Retina (tissue), 1 donor: ENCODE measurements around the gene PILRB.
"Not testable (repeated sequence)": the region's sequence is repeated elsewhere in the genome, so short reads cannot be mapped to it uniquely, and the experiment has no call there.

Experiments used
- DNase-seq: peaks from one replicate; pipeline ENCODE4 v3.0.0-alpha.2; 2016

The PILRB gene

DNA sequence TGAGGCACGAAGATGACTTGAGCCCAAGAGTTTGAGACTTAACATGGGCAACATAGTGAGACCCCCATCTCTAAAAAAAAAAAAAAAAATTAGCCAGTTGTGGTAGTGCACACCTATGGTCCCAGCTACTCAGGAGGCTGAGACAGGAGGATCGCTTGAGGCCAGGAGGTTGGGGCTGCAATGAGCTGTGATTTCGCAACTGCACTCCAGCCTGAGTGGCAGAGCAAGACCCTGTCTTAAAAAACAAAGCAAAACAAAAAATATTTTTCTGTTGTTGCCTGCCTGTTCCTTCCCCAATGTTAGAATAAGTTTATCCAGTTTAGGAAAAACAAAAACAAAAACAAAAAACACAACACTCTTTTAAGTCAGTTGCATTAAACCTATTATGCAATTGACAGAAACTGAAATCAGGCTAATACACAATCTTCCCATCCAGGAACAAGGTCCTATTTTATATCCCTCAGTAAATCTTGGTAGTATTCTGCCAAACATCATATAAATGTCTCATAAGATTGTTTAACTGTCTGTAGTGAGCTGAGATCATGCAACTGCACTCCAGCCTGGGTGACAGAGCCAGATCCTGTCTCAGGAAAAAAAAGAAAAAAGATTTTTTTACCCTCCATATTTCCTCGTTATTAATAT is 20.3 kb downstream of the PILRB start:
- DNase-seq: no peak

DNA sequence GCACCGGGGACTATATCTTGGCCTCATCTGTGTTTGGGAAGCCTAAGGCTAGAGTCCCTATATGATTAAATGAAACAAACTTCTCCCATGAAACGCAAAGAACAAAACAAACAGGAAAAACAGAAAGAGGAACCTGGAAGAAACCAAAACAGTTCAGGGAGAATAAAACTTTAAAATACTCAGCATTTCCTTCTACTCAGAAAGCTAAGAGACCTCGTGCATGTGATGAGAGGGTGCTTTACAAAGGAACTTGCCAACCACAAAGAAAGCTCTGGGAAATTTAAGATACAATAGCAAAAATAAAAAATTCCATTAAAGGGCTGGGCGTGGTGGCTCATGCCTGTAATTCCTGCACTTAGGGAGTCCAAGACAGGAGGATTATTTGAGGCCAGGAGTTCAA is 22.3 kb downstream of the PILRB start:
- DNase-seq: no peak

DNA sequence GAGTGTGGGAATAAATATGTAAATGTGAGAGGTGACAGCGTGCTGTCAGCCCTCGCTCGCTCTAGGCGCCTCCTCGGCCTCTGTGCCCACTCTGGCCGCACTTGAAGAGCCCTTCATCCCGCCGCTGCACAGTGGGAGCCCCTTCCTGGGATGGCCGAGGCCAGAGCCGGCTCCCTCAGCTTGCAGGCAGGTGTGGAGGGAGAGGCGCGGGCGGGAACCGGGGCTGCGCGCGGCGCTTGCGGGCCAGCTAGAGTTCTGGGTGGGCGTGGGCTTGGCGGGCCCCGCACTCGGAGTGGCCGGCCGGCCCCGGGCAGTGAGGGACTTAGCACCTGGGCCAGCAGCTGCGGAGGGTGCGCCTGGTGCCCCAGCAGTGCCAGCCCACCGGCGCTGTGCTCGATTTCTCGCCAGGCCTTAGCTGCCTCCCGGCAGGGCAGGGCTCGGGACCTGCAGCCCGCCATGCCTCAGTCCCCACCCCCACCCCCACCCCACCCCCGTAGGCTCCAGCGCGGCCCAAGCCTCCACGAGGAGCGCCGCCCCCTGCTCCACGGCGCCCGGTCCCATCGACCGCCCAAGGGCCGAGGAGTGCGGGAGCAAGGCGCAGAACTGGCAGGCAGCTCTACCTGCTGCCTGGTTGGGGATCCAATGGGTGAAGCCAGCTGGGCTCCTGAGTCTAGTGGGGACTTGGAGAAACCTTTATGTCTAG is 23.8 kb downstream of the PILRB start:
- DNase-seq: not testable (repeated sequence)

DNA sequence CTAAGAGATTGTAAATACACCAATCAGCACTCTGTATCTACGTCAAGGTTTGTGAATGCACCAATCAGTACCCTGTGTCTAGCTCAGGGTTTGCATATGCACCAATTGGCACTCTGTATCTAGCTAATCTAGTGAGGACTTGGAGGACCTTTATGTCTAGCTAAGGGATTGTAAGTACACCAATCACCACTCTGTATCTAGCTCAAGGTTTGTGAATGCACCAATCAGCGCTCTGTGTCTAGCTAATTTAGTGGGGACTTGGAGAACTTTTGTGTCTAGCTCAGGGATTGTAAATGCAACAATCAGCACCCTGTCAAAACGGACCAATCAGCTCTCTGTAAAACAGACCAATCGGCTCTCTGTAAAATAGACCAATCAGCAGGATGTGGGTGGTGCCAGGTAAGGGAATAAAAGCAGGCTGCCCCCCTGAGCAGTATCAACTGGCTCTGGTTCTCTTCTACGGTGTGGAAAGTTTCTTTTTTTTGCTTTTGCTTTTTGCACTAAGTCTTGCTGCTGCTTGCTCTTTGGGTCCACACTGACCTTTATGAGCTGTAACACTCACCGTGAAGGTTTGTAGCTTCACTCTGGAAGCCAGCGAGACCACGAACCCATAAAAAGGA is 24.4 kb downstream of the PILRB start:
- not testable (repeated sequence) for DNase-seq

DNA sequence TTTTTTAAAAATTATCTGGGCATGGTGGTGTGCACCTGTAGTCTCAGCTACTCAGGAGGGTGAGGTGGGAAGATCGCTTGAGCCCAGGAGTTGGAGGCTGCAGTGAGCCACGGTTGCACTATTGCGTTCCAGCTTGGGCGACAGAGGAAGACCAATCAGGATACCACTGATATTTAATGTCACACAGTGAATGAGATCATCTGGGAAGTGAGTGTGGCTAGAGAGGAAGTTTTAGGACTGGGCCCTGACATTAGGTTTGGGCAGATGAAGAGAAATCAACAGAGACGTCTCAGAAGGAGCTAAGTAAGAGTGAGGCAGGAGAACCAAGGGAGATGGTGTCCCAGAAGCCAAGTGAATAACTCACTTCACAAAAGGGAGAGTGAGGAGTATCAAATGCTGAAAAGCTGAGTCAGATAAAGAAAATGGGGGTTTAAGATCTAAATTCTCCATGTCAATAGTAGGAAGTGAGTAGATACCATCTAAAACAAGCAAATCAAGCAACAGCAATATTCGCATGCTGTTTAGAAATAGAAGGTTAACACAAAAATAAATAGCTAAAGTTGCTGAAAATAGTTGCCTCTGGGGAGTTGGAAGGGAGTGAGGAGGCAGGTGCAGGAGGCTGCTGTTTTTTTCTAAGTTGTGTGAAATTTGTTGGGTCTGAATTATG is 26.8 kb downstream of the PILRB start:
- DNase-seq: no peak

DNA sequence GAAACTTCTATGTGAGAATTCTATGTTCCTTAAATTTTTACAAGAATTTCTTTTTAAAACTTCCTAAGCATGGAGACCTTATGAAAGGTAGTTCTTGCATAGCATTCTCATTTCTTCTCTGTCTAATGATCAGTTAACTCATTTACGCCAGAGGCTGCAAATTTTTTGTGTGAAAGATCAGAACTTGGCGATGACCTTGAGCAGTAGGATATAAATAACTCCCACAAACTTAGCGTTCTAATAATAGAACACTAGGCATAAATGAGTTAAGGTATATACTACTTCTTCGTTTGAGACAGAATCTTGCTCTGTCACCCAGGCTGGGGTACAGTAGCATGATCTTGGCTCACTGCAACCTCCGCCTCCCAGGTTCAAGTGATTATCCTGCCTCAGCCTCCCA is 29.0 kb downstream of the PILRB start:
- DNase-seq: no peak

DNA sequence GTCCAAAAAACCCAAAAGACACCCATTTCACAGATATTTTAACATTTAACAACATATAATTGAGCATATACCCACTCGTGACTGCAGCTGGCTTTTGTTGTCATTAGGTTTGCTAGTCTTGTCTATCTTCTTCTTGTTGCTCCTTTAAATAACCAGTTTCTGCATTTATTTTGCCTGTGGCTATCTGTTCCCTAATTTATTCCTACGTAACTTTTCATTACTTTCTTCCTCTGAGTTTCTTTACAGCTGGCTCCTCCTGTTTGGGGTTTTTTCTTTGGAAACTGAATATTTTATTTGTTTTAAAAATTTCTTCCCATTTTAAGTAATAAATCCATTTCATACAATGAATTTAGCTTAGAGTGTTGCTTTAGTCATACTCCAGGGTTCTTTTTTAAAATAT is 29.8 kb downstream of the PILRB start:
- DNase-seq: no peak

DNA sequence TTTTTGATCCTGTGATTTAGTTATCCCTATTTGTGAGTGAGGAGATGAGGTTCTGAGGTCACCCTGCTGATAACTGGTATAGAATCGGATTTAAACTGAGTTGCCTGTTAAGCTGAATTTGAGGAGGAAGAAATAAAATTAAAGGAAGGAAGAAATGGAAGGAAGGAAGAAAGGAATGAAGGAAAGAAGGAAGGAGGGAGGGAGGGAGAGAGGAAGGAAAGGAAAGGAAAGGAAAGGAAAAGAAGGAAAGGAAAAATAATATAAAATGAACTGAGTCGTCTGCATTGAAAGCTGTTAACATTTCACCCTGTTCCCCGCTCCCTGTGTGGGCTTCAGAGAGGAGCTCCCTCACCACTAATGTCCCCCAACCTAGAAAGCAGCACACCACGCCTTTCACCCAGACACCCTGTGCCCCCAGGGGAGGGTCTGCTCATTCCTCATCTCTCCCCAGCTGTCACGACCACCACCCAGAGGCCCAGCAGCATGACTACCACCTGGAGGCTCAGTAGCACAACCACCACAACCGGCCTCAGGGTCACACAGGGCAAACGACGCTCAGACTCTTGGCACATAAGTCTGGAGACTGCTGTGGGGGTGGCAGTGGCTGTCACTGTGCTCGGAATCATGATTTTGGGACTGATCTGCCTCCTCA is 31.6 kb downstream of the PILRB start:
- no peak for DNase-seq

DNA sequence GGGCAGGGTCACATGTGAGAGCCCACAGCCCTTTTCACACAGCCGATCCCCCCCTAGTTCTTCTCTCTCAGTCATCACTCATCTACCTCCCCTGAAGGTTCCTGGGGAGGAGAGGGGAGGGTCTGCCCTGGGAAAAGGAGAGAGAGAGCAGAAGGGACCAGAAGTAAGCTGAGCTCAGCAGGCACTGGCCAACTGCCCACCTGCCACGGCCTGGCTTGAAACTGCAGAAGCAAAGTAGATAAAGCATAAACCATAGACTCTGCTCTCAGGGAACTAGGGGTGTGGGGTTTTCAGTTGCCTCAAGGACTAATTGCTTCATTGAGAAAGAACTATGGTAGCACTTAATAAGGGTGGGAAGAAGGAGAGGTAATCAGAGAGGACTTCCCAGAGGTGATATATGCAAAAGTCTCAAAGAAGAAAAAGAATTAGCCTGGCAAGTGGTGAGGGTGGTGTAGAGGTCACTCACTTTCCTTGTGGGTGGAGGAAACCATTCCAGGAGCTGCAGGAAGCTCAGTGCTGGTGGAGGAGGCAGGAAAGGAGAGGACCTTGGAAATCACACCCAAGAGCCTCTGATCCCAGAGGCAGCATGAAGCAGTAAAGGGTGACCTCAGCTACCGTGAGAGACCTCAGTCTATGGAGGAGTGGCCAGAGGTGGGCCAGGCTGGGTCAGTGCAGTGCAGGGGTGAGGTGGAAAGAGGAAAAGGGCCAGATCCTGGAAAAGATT is 32.5 kb downstream of the PILRB start:
- no peak for DNase-seq

DNA sequence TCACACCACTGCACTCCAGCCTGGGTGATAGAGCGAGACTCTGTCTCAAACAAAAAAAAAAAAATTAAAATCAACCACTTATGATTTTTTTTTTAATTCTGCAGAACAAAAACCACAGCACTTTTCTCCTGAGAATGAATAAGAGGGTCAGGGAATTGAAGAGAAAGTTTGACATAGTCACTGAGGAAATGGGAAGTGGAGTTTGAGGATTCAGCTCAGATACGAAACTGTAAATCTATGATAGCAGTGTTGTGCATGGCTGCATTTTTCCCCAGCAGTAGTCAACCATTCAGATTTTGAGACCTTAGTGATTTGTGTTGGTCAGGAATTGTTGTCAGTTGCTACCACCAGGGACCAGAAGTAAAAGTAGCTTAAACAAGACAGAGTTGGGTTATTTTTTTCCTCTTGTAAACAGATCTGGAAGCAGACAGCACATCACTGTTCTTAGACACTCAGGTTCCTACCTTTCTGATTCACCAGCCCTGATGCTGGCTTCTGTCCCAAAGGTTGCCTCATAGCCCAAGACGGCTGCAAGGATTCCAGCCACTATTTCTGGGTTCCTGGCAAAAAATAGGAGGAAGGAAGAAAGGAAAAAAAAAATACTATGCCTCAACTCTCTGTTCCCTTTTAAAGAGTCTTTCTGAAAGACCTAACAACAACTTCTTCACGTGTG is 35.5 kb downstream of the PILRB start:
- no peak for DNase-seq

DNA sequence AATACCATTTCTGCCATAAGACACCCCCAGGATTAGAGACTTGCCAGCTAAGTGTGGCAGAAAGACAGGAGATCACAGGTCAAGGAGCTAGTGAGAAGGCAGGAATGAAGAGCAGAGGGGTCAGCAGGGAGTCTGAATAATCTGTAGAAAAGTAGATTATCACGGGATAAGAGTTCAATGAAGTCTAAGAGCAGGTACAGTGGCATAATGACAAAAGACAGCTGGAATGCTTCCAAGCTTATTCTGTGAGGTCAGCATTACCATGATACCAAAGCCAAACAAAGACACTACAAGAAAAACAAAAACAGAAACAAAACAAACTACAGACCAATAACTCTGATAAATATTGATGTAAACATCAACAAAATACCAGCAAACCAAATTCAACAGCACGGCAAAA is 36.2 kb downstream of the PILRB start:
- DNase-seq: no peak

DNA sequence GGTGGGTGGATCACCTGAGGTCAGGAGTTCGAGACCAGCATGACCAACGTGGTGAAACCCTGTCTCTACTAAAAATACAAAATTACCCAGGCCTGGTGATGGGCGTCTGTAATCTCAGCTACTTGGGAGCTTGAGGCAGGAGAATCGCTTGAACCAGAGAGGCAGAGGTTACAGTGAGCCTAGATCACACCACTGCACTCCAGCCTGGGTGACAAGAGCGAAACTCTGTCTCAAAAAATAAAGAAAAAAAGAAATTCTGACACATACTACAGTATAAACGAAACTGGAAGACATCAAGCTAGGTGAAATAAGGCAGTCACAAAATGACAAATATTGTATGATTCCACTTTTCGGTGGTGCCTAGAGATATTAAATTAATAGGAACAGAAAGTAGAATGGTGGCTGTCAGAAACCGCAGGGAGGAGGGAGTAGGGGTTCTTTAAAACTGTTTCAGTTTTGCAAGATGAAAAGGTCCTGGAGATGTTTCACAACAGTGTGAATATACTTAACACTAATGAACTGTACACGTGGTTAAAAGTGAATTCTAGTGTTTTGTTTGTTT is 38.6 kb downstream of the PILRB start:
- no peak for DNase-seq

DNA sequence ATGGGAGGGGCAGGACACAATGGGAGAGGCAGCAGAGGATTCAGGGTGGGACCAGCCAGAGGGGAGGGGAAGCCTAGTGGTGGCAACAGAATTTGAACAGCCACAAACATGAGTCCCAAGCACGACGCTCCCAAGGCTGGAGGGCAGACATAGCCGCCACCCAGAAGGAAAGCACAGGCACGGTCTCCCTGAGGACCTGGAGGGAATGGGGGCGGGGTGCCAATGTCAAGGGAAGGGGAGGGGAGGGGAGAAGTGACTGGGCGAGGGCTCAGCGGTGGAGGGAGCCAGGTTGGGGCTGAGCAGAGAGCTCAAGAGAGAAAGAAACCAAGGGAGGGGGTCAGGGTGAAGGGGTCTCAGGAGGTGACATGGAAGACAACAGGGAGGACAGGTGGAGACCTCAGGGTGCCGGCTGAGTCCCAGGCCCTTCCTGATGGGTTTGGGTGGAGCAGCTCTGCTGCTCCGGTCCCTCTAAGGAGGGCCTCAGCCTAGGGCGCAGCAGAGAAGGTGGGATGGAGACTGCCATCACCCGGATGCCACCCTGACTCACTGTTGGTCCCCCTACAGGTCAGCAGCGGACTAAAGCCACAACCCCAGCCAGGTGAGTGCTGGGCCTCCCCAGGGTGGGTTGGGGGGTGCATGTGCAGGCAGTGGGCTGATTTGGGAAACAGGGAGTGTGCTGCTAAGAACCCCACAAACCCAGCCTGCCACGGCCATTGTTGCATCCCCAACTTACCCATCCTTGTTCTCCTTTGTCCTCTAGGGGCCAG is 39.6 kb downstream of the PILRB start:
- no peak for DNase-seq

DNA sequence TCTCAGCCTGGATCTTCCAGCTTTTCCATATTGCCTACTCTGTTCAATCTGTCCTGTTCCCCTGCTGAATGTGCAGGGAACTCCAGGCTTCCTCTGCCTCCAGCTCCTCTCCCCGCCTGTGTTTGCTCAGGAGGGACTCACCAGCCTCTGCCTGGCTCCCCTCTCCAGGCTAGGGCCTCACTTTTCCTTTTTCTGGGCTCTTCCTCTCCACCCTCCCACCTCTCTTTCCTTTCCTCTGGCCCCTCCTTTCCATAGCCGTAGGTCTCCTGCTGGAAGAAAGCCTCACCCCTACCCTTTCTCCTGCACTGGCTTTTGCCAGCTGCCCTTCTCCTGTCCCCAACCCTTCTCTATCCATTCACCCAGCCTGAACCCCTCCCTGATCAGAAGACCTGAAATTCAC is 40.3 kb downstream of the PILRB start:
- no peak for DNase-seq

DNA sequence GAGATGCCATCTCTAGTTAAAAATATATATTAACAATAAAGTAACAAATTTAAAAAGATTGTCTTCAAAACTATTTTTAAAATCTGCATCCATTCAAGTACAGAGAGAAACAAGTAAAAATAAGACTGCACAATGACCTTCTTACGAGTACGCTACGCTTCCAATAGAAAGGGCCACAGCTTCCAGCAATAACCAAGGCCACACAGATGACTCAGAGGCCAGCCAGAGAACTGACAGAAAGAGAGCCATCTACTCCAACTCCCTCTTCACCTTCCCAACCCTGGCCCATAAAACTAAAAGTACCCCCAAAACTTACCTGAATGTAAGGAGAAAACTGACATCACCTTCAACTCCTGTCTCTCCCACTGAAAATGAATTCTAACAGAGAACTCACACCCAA is 42.1 kb downstream of the PILRB start:
- DNase-seq: no peak

DNA sequence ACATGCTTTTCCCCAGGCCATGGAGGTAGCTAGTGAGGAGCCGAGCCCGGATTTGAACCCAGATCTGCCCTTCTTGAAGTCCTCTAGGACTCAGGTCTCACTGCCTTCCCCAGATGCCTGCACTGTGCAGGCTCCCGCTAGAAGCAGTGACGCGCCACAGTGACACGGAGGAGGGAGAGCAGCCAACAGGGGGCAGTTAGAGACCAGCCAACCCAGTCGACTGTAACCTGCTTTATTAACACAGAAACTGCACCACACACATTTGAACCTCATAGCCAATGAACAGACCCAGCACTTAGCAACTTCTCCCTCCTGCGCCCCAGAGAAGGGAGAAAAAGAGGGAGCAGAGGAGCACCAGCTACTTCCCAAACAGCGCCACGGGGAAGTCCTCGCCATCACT is 42.7 kb downstream of the PILRB start:
- DNase-seq: peak; percentile 12

DNA sequence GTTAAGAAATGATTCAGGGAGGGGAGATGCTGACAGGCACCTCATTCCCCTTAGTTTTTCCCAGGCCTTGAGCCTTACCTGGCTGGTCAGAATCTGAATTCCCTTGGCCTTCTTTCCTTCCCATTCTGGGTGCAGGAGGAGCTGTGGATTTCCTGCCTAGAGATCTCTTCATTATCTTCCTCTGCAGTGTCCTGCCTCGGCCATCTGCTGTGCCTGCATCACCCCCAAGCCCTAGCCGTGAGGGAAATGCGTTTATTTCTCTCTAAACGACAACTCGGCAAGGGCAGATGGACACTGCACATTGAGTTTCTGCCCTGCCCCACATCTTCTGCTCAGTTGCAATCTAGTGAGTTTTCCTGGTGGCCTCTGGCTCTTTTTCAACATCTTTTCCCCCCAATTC is 43.9 kb downstream of the PILRB start:
- DNase-seq: no peak

DNA sequence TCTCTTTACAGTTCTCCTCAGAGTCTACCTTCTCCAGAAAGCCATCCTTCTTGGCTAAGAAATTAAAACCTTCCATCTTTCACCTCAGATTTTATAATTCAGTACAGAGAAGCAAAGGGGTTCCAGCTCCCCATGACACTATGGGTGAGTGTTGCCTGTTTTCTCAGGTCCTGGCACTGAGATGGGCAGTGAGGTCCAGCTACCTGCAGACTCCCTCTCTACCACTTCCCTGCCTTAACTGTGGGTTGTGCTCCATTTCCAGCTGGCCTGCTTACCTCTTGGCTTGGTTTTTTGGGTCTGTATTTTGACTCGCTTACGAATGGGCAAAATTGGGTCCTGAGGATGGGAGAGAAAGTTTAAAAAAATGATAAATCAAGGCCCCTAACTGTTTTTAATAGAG is 44.3 kb downstream of the PILRB start:
- DNase-seq: no peak

DNA sequence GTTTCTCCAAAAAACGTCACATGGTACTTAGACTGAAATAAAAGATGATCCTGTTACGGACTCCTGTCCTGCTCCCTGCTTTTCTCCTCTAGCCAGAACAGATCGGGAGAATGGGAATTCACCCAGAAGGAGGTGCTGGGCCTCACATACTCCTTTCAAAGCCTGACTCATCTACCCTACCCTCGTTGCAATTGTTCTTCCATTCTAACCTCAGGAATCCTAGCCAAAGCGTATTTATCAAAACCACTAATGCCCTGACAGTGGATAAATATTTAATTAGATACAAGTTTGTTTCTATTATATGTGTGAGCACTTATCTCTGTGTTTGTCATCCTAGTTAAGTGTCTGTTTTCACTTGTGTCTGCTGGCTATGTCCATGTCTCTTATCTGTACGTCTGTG is 48.9 kb downstream of the PILRB start:
- DNase-seq: no peak

DNA sequence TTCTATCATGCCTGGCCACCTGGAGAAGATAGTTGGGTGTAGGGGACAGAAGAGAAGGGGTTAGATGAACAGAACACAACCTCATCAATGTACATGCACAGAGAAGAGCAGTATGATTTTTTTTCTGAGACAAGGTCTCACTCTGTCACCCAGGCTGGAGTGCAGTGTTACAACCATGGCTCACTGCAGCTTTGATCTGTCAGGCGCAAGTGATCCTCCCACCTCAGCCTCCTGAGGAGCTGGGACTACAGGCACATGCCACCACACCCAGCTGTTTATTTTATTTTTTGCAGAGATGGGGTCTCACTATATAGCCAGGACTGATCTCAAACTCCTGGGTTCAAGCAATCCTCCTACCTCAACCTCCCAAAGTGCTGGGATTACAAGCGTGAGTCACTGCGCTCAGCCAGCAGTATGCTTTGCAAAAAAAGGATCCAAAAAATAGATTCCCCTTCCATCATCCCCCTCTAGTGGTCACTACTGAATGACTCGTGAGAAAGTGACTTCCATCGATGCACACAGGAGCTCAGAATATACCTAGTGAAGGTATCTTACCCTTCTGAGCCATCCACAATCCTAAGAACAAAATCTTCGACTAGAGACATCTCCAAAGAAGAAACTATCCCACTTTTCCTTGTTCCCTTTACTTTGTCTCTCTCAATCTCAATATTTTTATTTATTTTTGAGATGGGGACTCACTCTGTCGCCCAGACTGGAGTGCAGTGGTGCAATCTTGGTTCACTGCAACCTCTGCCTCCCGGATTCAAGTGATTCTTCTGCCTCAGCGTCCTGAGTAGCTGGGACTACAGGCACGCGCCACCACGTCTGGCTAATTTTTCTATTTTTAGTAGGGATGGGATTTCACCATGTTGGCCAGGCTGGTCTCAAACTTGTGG is 49.6 kb downstream of the PILRB start:
- DNase-seq: peak; percentile 23
